Measurements from ENCODE around the gene ALK.

DNA sequence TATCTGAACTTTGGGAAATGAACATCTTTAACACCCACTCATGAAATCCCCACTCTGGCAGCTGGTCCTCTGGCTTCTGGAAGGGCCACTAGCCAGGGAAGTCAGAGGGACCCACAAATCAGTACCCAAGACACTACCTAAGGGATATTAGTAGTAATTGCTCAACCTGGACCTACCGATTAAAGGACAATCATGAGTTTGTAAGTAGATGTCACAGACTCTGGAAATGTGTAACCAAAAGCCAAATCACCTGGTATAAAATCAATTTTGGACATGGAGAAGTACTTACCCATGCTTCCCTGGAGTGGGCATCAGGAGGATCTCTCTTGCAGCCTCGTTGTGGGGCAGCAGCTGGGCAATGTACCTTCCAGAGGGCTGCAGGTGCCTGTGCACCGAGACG is 389.8 kb downstream of the ALK start:
- TF ChIP-seq NFIC (IDR thresholded peaks at IDR 0.05) (no peak), CREB1 (IDR thresholded peaks at IDR 0.05; ENCODE audit: low read depth) (no peak), EP300 (IDR thresholded peaks at IDR 0.05; ENCODE audit: borderline replicate concordance) (no peak), CEBPB (IDR thresholded peaks at IDR 0.05) (no peak), TEAD4 (IDR thresholded peaks at IDR 0.05) (no peak), MAX (IDR thresholded peaks at IDR 0.05) (no peak), RAD21 (IDR thresholded peaks at IDR 0.05; ENCODE audit: low read depth) (no peak), YY1 (IDR thresholded peaks at IDR 0.05; ENCODE audit: low read depth) (no peak), FOXM1 (IDR thresholded peaks at IDR 0.05; ENCODE audit: borderline replicate concordance, low read depth) (no peak), TAF1 (IDR thresholded peaks at IDR 0.05; ENCODE audit: low read depth) (no peak)
- TF ChIP-seq, protein P1, sequence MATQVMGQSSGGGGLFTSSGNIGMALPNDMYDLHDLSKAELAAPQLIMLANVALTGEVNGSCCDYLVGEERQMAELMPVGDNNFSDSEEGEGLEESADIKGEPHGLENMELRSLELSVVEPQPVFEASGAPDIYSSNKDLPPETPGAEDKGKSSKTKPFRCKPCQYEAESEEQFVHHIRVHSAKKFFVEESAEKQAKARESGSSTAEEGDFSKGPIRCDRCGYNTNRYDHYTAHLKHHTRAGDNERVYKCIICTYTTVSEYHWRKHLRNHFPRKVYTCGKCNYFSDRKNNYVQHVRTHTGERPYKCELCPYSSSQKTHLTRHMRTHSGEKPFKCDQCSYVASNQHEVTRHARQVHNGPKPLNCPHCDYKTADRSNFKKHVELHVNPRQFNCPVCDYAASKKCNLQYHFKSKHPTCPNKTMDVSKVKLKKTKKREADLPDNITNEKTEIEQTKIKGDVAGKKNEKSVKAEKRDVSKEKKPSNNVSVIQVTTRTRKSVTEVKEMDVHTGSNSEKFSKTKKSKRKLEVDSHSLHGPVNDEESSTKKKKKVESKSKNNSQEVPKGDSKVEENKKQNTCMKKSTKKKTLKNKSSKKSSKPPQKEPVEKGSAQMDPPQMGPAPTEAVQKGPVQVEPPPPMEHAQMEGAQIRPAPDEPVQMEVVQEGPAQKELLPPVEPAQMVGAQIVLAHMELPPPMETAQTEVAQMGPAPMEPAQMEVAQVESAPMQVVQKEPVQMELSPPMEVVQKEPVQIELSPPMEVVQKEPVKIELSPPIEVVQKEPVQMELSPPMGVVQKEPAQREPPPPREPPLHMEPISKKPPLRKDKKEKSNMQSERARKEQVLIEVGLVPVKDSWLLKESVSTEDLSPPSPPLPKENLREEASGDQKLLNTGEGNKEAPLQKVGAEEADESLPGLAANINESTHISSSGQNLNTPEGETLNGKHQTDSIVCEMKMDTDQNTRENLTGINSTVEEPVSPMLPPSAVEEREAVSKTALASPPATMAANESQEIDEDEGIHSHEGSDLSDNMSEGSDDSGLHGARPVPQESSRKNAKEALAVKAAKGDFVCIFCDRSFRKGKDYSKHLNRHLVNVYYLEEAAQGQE (IDR thresholded peaks at IDR 0.05; ENCODE audit: low read depth), result no peak
- TF ChIP-seq, protein P2, sequence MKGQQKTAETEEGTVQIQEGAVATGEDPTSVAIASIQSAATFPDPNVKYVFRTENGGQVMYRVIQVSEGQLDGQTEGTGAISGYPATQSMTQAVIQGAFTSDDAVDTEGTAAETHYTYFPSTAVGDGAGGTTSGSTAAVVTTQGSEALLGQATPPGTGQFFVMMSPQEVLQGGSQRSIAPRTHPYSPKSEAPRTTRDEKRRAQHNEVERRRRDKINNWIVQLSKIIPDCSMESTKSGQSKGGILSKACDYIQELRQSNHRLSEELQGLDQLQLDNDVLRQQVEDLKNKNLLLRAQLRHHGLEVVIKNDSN (IDR thresholded peaks at IDR 0.05), result no peak

Data from Ishikawa (cell line).